Kidney (tissue), 14 donors: ENCODE data around the gene CMC4. TPM values are rescaled to one million over a fixed set of nuclear protein-coding genes. Genes with fewer than 3 reads are reported as not detected.

Source experiments
- DNase-seq, 5 donors: peaks; one replicate each; pipeline ENCODE4 v3.0.0-alpha.2; 2013 to 2020
- FAIRE-seq: peaks from 2 replicates; lab custom pipeline; 2012; peaks lifted over from hg19 to GRCh38; lab: Jason Lieb, UNC
- H3K27ac ChIP-seq, 2 donors: one replicate each; pipeline ENCODE4 v1.7.0; 2013; ENCODE audit warnings: low read depth in 2 of 2, low read length in 2 of 2, inconsistent platforms in 1 of 2
- H3K27me3 ChIP-seq: one replicate; pipeline ENCODE4 v1.7.1; 2013; ENCODE audit warnings: low read length, inconsistent platforms; ENCODE audit not compliant: control insufficient read depth, insufficient read depth
- H3K36me3 ChIP-seq, 3 donors: one replicate each; pipeline versions ENCODE4 v1.7.0 to v1.7.1; 2013; ENCODE audit warnings: low read length in 3 of 3, control low read depth in 1 of 3, inconsistent platforms in 1 of 3; ENCODE audit not compliant: insufficient read depth in 3 of 3, control insufficient read depth in 2 of 3
- H3K4me1 ChIP-seq, 3 donors: one replicate each; pipeline versions ENCODE4 v1.7.0 to v1.7.1; 2013; ENCODE audit warnings: low read length in 3 of 3, inconsistent platforms in 1 of 3, low read depth in 1 of 3; ENCODE audit not compliant: control insufficient read depth in 2 of 3, insufficient read depth in 2 of 3
- H3K4me3 ChIP-seq, 3 donors: one replicate each; pipeline versions ENCODE4 v1.7.0 to v1.8.1; 2013; ENCODE audit warnings: low read length in 3 of 3, control low read depth in 1 of 3, inconsistent platforms in 1 of 3
- H3K9ac ChIP-seq, 3 donors: one replicate each; pipeline versions ENCODE4 v1.7.0 to v1.7.1; 2013; ENCODE audit warnings: low read length in 3 of 3, control low read depth in 1 of 3, inconsistent platforms in 1 of 3
- H3K9me3 ChIP-seq, 3 donors: one replicate each; pipeline versions ENCODE4 v1.7.0 to v1.7.1; 2013; ENCODE audit warnings: low read length in 3 of 3, control low read depth in 1 of 3, inconsistent platforms in 1 of 3; ENCODE audit not compliant: control insufficient read depth in 2 of 3, insufficient read depth in 1 of 3
- intact Hi-C: fragments of 100-400 bp; cut with DNase I; formaldehyde crosslinking; loops from one replicate; pipeline ENCODE4 v1.11.1; 2022
- polyA plus RNA-seq: library from polyadenylated mRNA; stranded (reverse); fragments of 350-450 nt; fragmentation: Illumina TruSeq; extraction: RNeasy Lipid Tissue Mini Kit (QIAGEN cat#74804); gene quantifications from one replicate; pipeline ENCODE4 v1.2.3, GENCODE V29; 2014; ENCODE audit warnings: low read depth, low replicate concordance; ENCODE audit not compliant: insufficient read depth
- total RNA-seq: library from RNA; stranded (reverse); fragmentation: NEBNext Ultra II Directional; extraction: Animal tissue kit (Norgen Biotek cat#: 25700); gene quantifications from one replicate; pipeline ENCODE4 v1.2.1, GENCODE V29; 2021
- TF ChIP-seq, protein P1 (sequence below): IDR thresholded peaks from 3 replicates; pipeline ENCODE4 v1.5.1; 2012; ENCODE audit warnings: mild to moderate bottlenecking, moderate library complexity, borderline replicate concordance; ENCODE audit not compliant: insufficient read depth; ENCODE audit errors: extremely low read depth
- donor health status: control.
- donor health status: control.
- donor health status: control.
- donor health status: control.
- donor health status: control.
- donor health status: DM: yes; HTN: yes; CAD: no.
- donor health status: Normal renal cell carcinoma (clear cell type).

Gene CMC4
- total and polyA plus RNA-seq, 2 donors from 2014 or later: 6.6 to 26.2 TPM

GRCh38 chrX:155022585-155022984 lies 48.4 kb downstream of the CMC4 start, which contains the start of gene F8:
Gene F8, minus strand, starts transcription at chrX:155022723. Its CDS starts 171 bp downstream, at chrX:155022552.
- TF ChIP-seq, protein P1, sequence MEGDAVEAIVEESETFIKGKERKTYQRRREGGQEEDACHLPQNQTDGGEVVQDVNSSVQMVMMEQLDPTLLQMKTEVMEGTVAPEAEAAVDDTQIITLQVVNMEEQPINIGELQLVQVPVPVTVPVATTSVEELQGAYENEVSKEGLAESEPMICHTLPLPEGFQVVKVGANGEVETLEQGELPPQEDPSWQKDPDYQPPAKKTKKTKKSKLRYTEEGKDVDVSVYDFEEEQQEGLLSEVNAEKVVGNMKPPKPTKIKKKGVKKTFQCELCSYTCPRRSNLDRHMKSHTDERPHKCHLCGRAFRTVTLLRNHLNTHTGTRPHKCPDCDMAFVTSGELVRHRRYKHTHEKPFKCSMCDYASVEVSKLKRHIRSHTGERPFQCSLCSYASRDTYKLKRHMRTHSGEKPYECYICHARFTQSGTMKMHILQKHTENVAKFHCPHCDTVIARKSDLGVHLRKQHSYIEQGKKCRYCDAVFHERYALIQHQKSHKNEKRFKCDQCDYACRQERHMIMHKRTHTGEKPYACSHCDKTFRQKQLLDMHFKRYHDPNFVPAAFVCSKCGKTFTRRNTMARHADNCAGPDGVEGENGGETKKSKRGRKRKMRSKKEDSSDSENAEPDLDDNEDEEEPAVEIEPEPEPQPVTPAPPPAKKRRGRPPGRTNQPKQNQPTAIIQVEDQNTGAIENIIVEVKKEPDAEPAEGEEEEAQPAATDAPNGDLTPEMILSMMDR: no peak
- intact Hi-C loops: no loop called here
- FAIRE-seq (no peak), DNase-seq (no peak)
- Histone ChIP-seq H3K36me3 (no peaks in the 10 kb centered on the region), H3K4me3 (peak within 1 kb of the TSS in 1 of 3 donors; percentile 32), H3K27ac (no peak within 1 kb of the TSS), H3K4me1 (no peaks in the 10 kb centered on the region), H3K27me3 (no peaks in the 10 kb centered on the region), H3K9ac (no peak within 1 kb of the TSS), H3K9me3 (no peaks in the 10 kb centered on the region)

DNA sequence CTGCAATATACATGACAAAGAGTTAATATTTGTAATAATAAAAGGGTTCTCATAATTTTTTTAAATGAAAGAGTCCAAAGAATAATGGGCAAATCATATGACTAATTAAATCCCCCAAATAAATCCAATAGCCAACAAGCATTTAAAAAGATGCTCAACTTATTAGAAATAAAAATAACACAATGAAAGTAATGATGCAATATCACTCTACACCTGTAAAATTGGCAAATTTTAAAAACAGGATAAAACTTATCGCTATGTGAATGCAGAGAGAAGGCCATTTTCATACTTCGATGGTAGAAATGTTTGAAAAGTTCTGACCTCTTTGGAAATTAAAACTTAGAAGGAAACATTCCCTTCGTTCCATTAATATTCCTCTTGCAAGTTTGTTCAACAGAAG lies 50.3 kb downstream of the CMC4 start:
- no peak overlapping the region for H3K4me3 ChIP-seq
- FAIRE-seq (peak; percentile 77), DNase-seq (no peak)

More for the DNA sequence above, 50.3 kb downstream of the CMC4 start:
- H3K27me3 ChIP-seq: no peaks in the 10 kb centered on the region
- H3K9me3 ChIP-seq: no peaks in the 10 kb centered on the region
- TF ChIP-seq, protein P1: no peak
- no peaks in the 10 kb centered on the region for H3K36me3 ChIP-seq
- H3K27ac ChIP-seq: no peak overlapping the region
- intact Hi-C loops: no loop called here
- H3K9ac ChIP-seq: no peak overlapping the region
- H3K4me1 ChIP-seq: no peaks in the 10 kb centered on the region

Other genes with a start within 250 kb of the CMC4 start
- not detected for gene SMIM9, start 236.5 kb downstream of the CMC4 start, total RNA-seq
- not detected for gene SMIM9, start 236.5 kb downstream of the CMC4 start, polyA plus RNA-seq
- 44.8 TPM for gene F8A1, start 184.8 kb downstream of the CMC4 start, total RNA-seq
- 51.9 TPM for gene F8A1, start 184.8 kb downstream of the CMC4 start, polyA plus RNA-seq
- 41.3 TPM for gene F8, start 48.4 kb downstream of the CMC4 start, total RNA-seq
- 15.1 TPM for gene F8, start 48.4 kb downstream of the CMC4 start, polyA plus RNA-seq
- gene FUNDC2, start 44.3 kb downstream of the CMC4 start, total RNA-seq: 98.2 TPM
- 239 TPM for gene FUNDC2, start 44.3 kb downstream of the CMC4 start, polyA plus RNA-seq
- gene MTCP1, start within 50 bp of the CMC4 start, total RNA-seq: 23.8 TPM
- gene MTCP1, start within 50 bp of the CMC4 start, polyA plus RNA-seq: 21.5 TPM
- gene BRCC3, start 372 bp upstream of the CMC4 start, total RNA-seq: 23.0 TPM
- 14.4 TPM for gene BRCC3, start 372 bp upstream of the CMC4 start, polyA plus RNA-seq
- 38.4 TPM for gene VBP1, start 145.3 kb upstream of the CMC4 start, total RNA-seq
- 53.8 TPM for gene VBP1, start 145.3 kb upstream of the CMC4 start, polyA plus RNA-seq
- 1.2 TPM for gene RAB39B, start 193.4 kb upstream of the CMC4 start, total RNA-seq
- gene RAB39B, start 193.4 kb upstream of the CMC4 start, polyA plus RNA-seq: 1.8 TPM